Inferior parietal cortex (tissue), 1 donor: Measurements from ENCODE around the gene C5orf58.

Source experiments
- DNase-seq: peaks from one replicate; pipeline ENCODE4 v3.0.0-alpha.2; 2016; ENCODE audit errors: extremely low spot score

The C5orf58 gene

DNA sequence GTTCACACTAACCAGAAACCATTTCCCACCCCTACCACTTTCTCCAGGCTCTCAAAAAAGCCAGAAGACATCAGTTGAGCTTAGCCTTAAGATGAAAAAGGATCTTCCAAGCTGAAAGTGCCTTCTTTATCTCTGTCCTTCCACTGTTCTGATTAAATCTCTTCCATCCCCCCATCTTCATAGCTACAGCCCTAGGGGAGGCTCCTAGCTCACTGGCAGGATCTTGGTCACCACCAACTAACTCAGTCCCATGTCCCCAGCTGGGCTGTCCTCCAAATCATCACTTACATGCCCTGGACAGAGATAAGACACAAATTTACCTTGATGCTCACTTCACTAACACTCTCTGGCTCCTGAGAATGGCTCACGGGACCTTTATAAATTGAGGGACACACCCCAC is 50.5 kb downstream of the C5orf58 start:
- no peak for DNase-seq

GRCh38 chr5:170284231-170284630 is 51.4 kb downstream of the C5orf58 start:
- no peak for DNase-seq

- no peak for DNase-seq
Observed at GRCh38 chr5:170285181-170285580, 52.4 kb downstream of the C5orf58 start.

GRCh38 chr5:170286386-170286925 is 53.7 kb downstream of the C5orf58 start:
- DNase-seq: no peak

DNA sequence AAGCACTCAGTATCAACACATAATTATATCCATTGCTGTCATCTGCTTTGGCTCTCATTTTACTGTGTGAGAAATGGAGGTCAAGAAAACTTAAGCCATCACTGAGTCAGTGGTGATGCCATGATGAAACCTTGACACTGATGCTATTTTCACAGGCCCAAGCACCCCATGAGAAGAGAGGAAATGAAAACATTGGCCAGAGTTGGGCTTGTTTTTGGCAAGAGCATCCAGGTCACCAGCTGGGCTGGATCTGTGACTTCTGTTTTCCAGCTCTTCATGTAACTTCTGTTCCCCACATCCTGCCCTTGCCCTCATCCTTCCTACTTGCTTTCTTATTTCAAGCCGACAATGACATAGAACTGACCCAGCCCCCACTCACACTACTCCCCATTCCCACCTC is 54.7 kb downstream of the C5orf58 start:
- DNase-seq: no peak

DNA sequence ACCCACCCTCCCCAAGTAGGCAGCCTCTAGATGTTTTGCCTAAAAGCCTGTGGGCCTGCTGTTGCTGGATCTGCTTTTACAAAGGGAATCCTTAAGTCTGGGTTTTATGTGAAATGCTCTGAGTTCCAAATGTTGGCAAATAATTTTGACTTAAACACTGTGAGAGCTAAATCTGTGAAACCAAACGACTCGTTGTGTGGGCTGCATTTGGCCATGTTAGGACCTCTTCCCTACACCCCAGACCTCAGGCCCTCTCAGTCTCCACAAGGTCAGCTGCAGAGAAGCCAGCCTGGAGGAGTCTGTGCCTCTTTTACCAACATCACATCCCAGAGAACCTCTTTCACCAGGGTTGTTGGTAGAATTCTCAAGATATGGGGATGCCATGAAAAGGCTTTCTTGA is 55.4 kb downstream of the C5orf58 start:
- DNase-seq: no peak

GRCh38 chr5:170288551-170288950 is 55.8 kb downstream of the C5orf58 start:
- DNase-seq: no peak

DNA sequence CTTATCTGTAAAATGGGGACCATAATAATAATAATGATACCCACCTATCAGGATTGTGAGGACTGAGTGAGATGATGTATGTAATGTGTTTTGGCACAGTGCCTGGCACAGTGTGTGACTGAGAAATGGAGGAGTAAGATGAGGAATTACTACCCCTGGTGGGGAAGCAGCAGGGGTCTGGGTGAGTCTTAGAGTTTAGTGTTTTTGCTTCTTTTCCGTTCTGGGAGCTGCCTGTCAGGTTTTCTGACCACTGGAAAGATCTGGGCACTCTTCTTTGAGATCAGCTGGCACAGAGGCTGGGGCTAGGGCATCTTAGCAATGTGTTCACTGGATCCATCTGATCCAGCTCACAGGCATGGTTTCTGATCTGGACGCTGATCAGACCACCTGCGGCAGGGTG is 56.3 kb downstream of the C5orf58 start:
- no peak for DNase-seq

DNA sequence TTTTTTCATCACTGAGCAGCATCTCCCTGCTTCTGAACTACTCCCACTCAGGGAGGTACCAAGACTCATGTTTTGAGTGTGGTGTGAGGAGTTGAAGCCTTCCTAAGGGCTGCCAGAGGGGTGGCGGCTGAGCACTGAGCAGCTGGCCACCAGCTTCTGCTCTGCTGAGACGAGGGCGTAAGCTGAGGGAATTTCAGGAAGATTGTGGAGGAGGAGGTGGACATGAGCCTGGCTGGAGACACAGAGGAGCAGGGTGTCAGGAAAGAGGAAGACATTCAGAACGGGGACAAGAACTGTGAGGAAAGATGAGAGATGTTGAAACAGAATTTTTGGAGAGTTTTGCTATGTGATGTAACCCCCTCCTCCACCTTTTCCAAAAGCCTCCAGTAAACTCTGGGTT is 57.0 kb downstream of the C5orf58 start:
- DNase-seq: no peak

DNA sequence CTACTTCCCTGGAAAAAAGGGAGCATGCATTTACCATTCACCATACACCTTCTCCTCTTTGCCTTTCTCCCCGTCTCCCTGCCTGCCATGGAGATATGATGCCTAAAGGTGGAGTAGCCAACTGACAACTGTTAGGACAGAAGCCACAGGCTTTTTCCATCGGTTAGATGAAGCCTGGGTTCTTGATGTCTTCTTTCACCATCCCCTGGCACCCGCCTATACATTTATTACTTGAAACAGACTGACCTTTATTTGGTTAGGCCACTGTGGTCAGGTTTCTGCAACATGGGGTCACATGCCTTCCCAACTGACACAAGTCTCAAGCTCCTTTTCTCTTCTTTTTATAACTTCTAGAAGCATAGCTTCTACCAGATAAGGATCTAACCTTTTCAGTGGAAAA is 57.7 kb downstream of the C5orf58 start:
- no peak for DNase-seq

GRCh38 chr5:170292179-170293104 is 59.7 kb downstream of the C5orf58 start:
- DNase-seq: no peak

DNA sequence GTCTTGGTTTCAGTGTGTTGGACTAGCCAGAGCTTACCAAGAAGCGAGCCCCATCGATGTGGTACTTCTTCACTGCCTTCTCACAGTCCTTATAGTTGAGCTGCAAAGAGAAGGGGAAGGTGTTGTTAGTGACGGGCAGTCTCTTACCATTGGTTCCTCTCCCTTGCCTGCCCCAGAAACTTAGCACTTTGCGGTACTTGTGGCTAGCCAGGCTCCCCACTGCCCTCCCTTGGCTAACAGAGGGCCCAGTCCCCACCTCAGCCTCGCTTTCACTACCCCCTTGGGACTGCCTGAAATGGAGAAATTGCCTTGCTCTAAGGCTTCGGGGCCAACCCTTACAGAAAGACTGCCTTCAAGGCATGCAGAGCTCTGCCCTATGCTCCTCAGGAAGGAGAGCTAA is 60.5 kb downstream of the C5orf58 start:
- DNase-seq: no peak

DNA sequence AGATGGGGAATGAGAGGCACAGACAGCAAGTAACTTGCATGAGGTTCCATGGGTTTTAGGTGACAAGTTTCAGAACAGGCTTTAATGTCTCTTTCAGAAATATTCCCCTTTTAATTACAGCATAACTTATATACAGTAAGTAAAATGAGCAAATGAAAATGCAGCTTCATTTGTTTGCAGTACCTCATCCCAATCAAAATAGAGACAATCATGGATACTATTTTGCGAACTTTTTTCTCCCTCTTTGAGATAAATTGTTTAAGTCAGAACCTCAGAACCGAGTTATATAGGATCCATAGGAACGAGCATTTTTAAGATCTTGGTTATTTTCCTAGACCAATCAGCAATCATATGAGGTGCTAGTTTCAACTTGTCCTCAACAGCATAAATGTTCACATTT is 61.3 kb downstream of the C5orf58 start:
- DNase-seq: no peak

GRCh38 chr5:170294556-170294955 is 61.8 kb downstream of the C5orf58 start:
- DNase-seq: no peak
